ENCODE results near the gene ACP5.

DNA sequence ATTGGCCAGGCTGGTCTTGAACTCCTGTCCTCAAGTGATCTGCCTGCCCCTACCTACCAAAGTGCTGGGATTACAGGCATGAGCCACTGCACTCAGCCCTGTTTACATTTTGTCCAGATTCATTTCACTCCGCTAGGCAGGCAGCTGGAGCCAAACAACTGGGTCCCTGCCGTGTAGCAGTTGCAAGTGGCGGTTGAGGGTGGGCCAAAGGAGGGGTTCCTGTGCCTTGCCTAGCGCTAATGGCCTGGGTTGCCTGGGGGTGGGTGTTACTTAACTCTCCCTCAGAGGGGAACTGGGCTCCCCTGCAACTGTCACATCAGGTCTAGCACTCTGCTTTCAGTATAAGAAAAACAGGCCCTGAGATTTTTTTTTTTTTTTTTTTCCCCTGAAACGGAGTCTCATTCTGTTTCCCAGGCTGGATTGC is 7.4 kb downstream of the ACP5 start:
- TF ChIP-seq, protein P1, sequence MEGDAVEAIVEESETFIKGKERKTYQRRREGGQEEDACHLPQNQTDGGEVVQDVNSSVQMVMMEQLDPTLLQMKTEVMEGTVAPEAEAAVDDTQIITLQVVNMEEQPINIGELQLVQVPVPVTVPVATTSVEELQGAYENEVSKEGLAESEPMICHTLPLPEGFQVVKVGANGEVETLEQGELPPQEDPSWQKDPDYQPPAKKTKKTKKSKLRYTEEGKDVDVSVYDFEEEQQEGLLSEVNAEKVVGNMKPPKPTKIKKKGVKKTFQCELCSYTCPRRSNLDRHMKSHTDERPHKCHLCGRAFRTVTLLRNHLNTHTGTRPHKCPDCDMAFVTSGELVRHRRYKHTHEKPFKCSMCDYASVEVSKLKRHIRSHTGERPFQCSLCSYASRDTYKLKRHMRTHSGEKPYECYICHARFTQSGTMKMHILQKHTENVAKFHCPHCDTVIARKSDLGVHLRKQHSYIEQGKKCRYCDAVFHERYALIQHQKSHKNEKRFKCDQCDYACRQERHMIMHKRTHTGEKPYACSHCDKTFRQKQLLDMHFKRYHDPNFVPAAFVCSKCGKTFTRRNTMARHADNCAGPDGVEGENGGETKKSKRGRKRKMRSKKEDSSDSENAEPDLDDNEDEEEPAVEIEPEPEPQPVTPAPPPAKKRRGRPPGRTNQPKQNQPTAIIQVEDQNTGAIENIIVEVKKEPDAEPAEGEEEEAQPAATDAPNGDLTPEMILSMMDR (IDR thresholded peaks at IDR 0.05) = no peak
- no peak for TF ChIP-seq POLR2A (IDR thresholded peaks at IDR 0.05)
